ENCODE measurements around the gene SUFU. TPM values are rescaled to one million over a fixed set of nuclear protein-coding genes. Genes with fewer than 3 reads are reported as not detected.

The SUFU gene
- total and polyA plus RNA-seq, 2 donors (not counting 1 experiment from before 2014, with no cell fraction given): 4.8 to 13.3 TPM

DNA sequence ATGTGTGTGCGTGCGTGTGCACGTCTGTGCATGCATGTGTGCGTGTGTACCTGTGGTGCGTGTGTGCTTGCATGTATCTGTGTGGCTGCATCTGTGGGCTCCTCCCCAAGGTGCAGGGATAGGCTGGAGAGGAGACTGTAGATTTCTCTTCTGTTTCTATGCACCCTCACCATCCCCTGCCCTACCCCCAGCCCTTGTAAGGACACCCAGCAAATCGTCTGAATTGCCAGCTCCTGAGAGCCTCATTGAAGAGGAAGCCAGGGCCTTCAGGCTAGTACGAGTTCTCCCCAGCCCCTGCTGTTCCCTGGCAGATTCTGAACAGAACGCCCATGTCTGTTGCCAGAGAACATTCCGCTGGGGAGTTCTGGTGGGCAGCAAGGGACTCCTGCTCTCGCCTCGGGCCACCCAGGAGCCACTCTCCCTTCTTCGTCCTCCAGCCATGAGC, 123.5 kb downstream of the SUFU start:
- Mint-ChIP-seq H3K4me1 (peaks cover 15% of the 10 kb centered on the region), H3K27me3 (no peaks in the 10 kb centered on the region), H3K9me3 (ENCODE audit: insufficient read depth) (no peaks in the 10 kb centered on the region), H3K27ac (no peak overlapping the region), H3K4me3 (no peak overlapping the region)
- Histone ChIP-seq H3K4me2 (replicated peaks; ENCODE audit: low read depth, low read length, poor library complexity, severe bottlenecking) (no peak overlapping the region), H4K20me1 (ENCODE audit: control insufficient read depth, insufficient read depth, low read length, poor library complexity, severe bottlenecking) (no peaks in the 10 kb centered on the region), H3K9me3 (ENCODE audit: control extremely low read depth in 1 of 3, control insufficient read depth in 2 of 3, insufficient read depth in 1 of 3, low read length in 2 of 3) (no peaks in the 10 kb centered on the region), H3K9ac (ENCODE audit: low read length) (no peak overlapping the region), H3K4me1 (ENCODE audit: control insufficient read depth in 2 of 2, insufficient read depth in 2 of 2, low read length in 2 of 2) (peaks cover 0 to 4% of the 10 kb centered on the region in 2 donors), H3K36me3 (replicated peaks in 1 of 2; ENCODE audit: control extremely low read depth in 1 of 2, control insufficient read depth in 1 of 2, extremely low read depth in 1 of 2, insufficient read depth in 2 of 2, low read length in 1 of 2) (peaks cover 0 to 9% of the 10 kb centered on the region in 2 experiments), H3K27me3 (replicated peaks in 1 of 4; ENCODE audit: control extremely low read depth in 1 of 4, control insufficient read depth in 3 of 4, insufficient read depth in 4 of 4, low read length in 3 of 4) (no peaks in the 10 kb centered on the region), H3K79me2 (ENCODE audit: control insufficient read depth, insufficient read depth, low read length) (no peaks in the 10 kb centered on the region), H2AFZ (ENCODE audit: insufficient read depth, low read depth, low read length, poor library complexity, severe bottlenecking) (no peak overlapping the region), H3K27ac (ENCODE audit: low read length in 2 of 2) (no peak overlapping the region), H3K4me3 (ENCODE audit: control extremely low read depth in 1 of 5, extremely low read depth in 1 of 5, insufficient read depth in 1 of 5, low read depth in 2 of 5, low read length in 4 of 5) (no peak overlapping the region)
- intact Hi-C loops (cut with micrococcal nuclease): no loop called here
- TF ChIP-seq, protein P1, sequence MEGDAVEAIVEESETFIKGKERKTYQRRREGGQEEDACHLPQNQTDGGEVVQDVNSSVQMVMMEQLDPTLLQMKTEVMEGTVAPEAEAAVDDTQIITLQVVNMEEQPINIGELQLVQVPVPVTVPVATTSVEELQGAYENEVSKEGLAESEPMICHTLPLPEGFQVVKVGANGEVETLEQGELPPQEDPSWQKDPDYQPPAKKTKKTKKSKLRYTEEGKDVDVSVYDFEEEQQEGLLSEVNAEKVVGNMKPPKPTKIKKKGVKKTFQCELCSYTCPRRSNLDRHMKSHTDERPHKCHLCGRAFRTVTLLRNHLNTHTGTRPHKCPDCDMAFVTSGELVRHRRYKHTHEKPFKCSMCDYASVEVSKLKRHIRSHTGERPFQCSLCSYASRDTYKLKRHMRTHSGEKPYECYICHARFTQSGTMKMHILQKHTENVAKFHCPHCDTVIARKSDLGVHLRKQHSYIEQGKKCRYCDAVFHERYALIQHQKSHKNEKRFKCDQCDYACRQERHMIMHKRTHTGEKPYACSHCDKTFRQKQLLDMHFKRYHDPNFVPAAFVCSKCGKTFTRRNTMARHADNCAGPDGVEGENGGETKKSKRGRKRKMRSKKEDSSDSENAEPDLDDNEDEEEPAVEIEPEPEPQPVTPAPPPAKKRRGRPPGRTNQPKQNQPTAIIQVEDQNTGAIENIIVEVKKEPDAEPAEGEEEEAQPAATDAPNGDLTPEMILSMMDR (IDR thresholded peaks at IDR 0.05): no peak
- TF ChIP-seq EZH2 (IDR thresholded peaks at IDR 0.05; ENCODE audit: borderline replicate concordance, insufficient read depth, low read depth, low read length, poor library complexity, severe bottlenecking): no peak
- ATAC-seq (ENCODE audit: low read depth) (no peak), DNase-seq (no peak)
- ChIA-PET CTCF (interaction anchor here (0.6 kb wide), 1 partner anchor 89 kb away, joined by 4 read pairs; no protein-coding TSS in a partner anchor), POLR2A (interaction anchor here (0.6 kb wide), 1 partner anchor 185 kb away, joined by 4 read pairs; no protein-coding TSS in a partner anchor)
- WGBS (ENCODE audit: insufficient coverage): 93% methylated on average over 6 of the region's 12 CpGs

DNA sequence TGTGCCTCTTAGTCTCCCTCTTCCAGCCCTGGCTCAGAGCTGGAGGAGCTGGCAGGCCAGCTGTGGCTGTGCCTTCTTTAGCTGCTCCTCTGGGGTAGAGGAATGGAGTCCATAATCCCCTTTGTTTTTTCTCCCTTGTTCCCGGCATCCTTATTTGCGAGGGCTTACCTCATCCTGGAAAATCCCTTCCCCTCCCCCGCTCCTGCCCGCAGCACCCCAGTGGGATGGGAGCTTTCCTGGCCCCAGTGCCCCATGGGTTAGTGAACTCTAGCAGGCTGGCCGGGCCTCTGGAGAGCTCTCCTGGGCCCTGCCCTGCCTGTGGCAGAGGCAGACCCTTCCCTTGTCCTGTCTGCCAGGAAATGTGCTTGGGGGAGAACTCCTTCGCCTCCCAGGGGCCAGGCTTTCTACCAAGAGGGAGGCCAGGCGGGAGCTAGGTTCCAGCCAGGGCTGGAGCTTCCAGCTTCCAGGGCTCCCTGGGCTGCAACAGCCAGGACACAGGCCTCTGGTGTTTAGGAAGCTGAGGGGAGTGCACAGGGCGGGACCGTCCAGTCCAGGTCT, 124.0 kb downstream of the SUFU start:
- H2AFZ ChIP-seq (ENCODE audit: insufficient read depth, low read depth, low read length, poor library complexity, severe bottlenecking): no peak overlapping the region
- no peaks in the 10 kb centered on the region for H3K79me2 ChIP-seq (ENCODE audit: control insufficient read depth, insufficient read depth, low read length)
- Mint-ChIP-seq H3K9me3 (ENCODE audit: insufficient read depth) (no peaks in the 10 kb centered on the region), H3K4me1 (peaks cover 15% of the 10 kb centered on the region), H3K4me3 (no peak overlapping the region), H3K27me3 (no peaks in the 10 kb centered on the region), H3K27ac (no peak overlapping the region)
- TF ChIP-seq, protein P1 (IDR thresholded peaks at IDR 0.05): no peak
- no peak for TF ChIP-seq EZH2 (IDR thresholded peaks at IDR 0.05; ENCODE audit: borderline replicate concordance, insufficient read depth, low read depth, low read length, poor library complexity, severe bottlenecking)
- H4K20me1 ChIP-seq (ENCODE audit: control insufficient read depth, insufficient read depth, low read length, poor library complexity, severe bottlenecking): no peaks in the 10 kb centered on the region
- ChIA-PET POLR2A (interaction anchor here (0.6 kb wide), 1 partner anchor 186 kb away, joined by 4 read pairs; no protein-coding TSS in a partner anchor), CTCF (interaction anchor here (0.6 kb wide), 1 partner anchor 89 kb away, joined by 4 read pairs; no protein-coding TSS in a partner anchor)
- no peak overlapping the region for H3K27ac ChIP-seq (ENCODE audit: low read length in 2 of 2)
- H3K4me1 ChIP-seq (ENCODE audit: control insufficient read depth in 2 of 2, insufficient read depth in 2 of 2, low read length in 2 of 2): peaks cover 0 to 4% of the 10 kb centered on the region in 2 donors
- H3K9ac ChIP-seq (ENCODE audit: low read length): no peak overlapping the region
- intact Hi-C loops (cut with micrococcal nuclease): no loop called here
- ATAC-seq (ENCODE audit: low read depth) (no peak), DNase-seq (no peak)
- no peaks in the 10 kb centered on the region for H3K9me3 ChIP-seq (ENCODE audit: control extremely low read depth in 1 of 3, control insufficient read depth in 2 of 3, insufficient read depth in 1 of 3, low read length in 2 of 3)
- no peaks in the 10 kb centered on the region for H3K27me3 ChIP-seq (replicated peaks in 1 of 4; ENCODE audit: control extremely low read depth in 1 of 4, control insufficient read depth in 3 of 4, insufficient read depth in 4 of 4, low read length in 3 of 4)
- 94% methylated on average over 5 of the region's 9 CpGs for WGBS (ENCODE audit: insufficient coverage)
- H3K36me3 ChIP-seq (replicated peaks in 1 of 2; ENCODE audit: control extremely low read depth in 1 of 2, control insufficient read depth in 1 of 2, extremely low read depth in 1 of 2, insufficient read depth in 2 of 2, low read length in 1 of 2): peaks cover 0 to 9% of the 10 kb centered on the region in 2 experiments
- no peak overlapping the region for H3K4me2 ChIP-seq (replicated peaks; ENCODE audit: low read depth, low read length, poor library complexity, severe bottlenecking)
- H3K4me3 ChIP-seq (ENCODE audit: control extremely low read depth in 1 of 5, extremely low read depth in 1 of 5, insufficient read depth in 1 of 5, low read depth in 2 of 5, low read length in 4 of 5): no peak overlapping the region

Data from B cell (primary cell).